Type B pancreatic cell (in vitro differentiated cells): Measurements from ENCODE around the gene PDXDC1. TPM values are rescaled to one million over a fixed set of nuclear protein-coding genes. Genes with fewer than 3 reads are reported as not detected.
"Not testable (repeated sequence)": the region's sequence is repeated elsewhere in the genome, so short reads cannot be mapped to it uniquely, and the experiment has no call there.

Source experiments
- DNase-seq: peaks from one replicate; pipeline ENCODE4 v3.0.0; 2021; ENCODE audit warnings: mixed read lengths; ENCODE audit not compliant: unreplicated experiment; ENCODE audit errors: extremely low spot score
- H3K27ac Mint-ChIP-seq: 2 replicates; pipeline ENCODE4 v1.8.0; 2021; ENCODE audit warnings: mild to moderate bottlenecking, mixed read lengths
- H3K27me3 Mint-ChIP-seq: 2 replicates; pipeline ENCODE4 v1.8.0; 2021; ENCODE audit warnings: mixed read lengths
- H3K36me3 Mint-ChIP-seq: 2 replicates; pipeline ENCODE4 v1.8.0; 2021; ENCODE audit warnings: mixed read lengths
- H3K4me1 Mint-ChIP-seq: one replicate; pipeline ENCODE4 v1.8.0; 2021; ENCODE audit warnings: mixed read lengths; ENCODE audit not compliant: unreplicated experiment
- H3K4me3 Mint-ChIP-seq: 2 replicates; pipeline ENCODE4 v1.8.0; 2021; ENCODE audit warnings: mild to moderate bottlenecking, mixed read lengths
- H3K9me3 Mint-ChIP-seq: 2 replicates; pipeline ENCODE4 v1.8.0; 2021; ENCODE audit warnings: mixed read lengths
- total RNA-seq: library from RNA; stranded (reverse); gene quantifications from 2 replicates; pipeline ENCODE4 v1.2.1, GENCODE V29; 2021; ENCODE audit warnings: low replicate concordance
- TF ChIP-seq, protein P1 (sequence below): fragments of 200-600 bp; sonication (generic); conservative IDR thresholded peaks from 2 replicates; pipeline ENCODE4 v1.5.0; 2021; ENCODE audit warnings: antibody characterized with exemption, mild to moderate bottlenecking

The PDXDC1 gene
- total RNA-seq, 1 donor from 2014 or later = 130 TPM

DNA sequence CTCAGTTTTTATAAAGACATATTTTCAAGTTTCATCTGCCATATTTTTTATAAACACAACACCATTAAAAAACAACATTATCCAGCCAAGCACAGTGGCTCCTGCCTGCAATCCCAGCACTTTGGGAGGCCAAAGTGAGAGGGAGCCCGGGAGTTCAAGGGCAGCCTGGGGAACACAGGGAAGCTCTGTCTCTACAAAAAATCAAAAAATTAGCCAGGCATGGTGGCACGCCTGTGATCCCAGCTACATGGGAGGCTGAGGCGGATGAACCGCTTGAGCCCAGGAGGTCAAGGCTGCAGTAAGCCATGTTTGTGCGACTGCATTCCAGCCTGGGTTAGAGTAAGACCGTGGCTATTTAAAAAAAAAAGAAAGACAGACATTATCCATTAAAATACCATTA is 98.3 kb downstream of the PDXDC1 start:
- TF ChIP-seq, protein P1, sequence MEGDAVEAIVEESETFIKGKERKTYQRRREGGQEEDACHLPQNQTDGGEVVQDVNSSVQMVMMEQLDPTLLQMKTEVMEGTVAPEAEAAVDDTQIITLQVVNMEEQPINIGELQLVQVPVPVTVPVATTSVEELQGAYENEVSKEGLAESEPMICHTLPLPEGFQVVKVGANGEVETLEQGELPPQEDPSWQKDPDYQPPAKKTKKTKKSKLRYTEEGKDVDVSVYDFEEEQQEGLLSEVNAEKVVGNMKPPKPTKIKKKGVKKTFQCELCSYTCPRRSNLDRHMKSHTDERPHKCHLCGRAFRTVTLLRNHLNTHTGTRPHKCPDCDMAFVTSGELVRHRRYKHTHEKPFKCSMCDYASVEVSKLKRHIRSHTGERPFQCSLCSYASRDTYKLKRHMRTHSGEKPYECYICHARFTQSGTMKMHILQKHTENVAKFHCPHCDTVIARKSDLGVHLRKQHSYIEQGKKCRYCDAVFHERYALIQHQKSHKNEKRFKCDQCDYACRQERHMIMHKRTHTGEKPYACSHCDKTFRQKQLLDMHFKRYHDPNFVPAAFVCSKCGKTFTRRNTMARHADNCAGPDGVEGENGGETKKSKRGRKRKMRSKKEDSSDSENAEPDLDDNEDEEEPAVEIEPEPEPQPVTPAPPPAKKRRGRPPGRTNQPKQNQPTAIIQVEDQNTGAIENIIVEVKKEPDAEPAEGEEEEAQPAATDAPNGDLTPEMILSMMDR = no peak
- H3K4me3 Mint-ChIP-seq = no peak overlapping the region
- peaks cover 29% of the 10 kb centered on the region for H3K36me3 Mint-ChIP-seq
- H3K9me3 Mint-ChIP-seq = no peaks in the 10 kb centered on the region
- H3K27me3 Mint-ChIP-seq = no peaks in the 10 kb centered on the region
- no peak overlapping the region for H3K27ac Mint-ChIP-seq
- no peak for DNase-seq
- H3K4me1 Mint-ChIP-seq = no peaks in the 10 kb centered on the region

DNA sequence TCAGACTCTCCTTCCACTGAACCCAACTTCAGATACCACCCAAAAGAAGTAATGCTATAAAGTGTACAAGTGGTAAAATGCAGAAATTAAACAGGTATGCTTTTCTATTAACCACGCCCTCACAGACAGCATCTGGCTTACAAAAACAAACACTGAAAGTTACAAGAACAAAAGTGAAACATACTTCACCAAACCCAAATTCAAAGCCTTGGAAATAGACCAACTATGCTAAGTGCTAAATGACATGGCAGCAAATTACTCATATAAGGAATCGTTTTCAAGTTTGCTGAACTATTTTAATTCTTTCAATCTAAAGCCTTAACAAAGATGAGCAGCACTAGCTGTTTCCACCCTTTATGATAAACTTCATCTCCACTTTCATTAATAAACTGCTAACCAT is 101.3 kb downstream of the PDXDC1 start:
- H3K4me1 Mint-ChIP-seq, DNase-seq, H3K4me3 Mint-ChIP-seq, H3K9me3 Mint-ChIP-seq, H3K27me3 Mint-ChIP-seq, H3K27ac Mint-ChIP-seq: not testable (repeated sequence)
- peaks cover 38% of the 10 kb centered on the region for H3K36me3 Mint-ChIP-seq

DNA sequence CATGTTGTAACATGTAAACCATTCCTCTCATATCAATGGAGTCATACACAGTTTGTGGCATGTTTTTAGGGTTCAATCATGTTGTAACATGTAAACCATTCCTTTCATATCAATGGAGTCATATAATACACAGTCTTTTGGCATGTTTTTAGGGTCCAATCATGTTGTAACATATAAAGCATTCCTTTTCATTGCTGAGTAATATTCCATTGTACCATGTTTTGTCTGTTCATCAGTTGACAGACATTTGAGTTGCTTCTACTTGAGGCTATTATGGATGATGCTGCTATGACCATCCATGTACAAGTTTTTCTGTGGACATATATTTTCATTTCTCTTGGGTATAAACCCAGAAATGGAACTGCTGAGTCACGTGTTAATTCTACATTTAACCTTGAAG is 106.1 kb downstream of the PDXDC1 start:
- not testable (repeated sequence) for H3K4me1 Mint-ChIP-seq, DNase-seq, H3K27ac Mint-ChIP-seq, H3K4me3 Mint-ChIP-seq, H3K27me3 Mint-ChIP-seq, H3K9me3 Mint-ChIP-seq
- peaks cover 33% of the 10 kb centered on the region for H3K36me3 Mint-ChIP-seq

DNA sequence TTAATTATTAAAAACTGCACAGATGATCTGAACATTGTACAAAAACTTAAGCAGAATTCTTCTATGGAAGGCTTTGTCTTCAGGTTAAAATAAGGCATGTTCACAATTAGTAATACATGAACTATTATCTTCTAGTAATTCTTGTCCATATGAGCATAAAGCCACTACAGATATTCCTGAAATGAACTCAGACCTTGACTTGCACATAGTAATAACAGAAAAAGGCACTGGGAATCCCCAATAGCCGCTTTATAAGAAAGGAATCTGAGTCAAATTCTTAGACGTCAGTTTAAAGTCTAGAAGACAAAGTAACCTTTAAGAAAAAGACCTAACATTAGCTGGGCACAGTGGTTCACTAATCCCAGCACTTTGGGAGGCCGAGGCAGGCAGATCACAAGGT is 108.0 kb downstream of the PDXDC1 start:
- H3K27me3 Mint-ChIP-seq, H3K27ac Mint-ChIP-seq, H3K4me3 Mint-ChIP-seq, DNase-seq, H3K9me3 Mint-ChIP-seq, H3K4me1 Mint-ChIP-seq: not testable (repeated sequence)
- peaks cover 24% of the 10 kb centered on the region for H3K36me3 Mint-ChIP-seq

DNA sequence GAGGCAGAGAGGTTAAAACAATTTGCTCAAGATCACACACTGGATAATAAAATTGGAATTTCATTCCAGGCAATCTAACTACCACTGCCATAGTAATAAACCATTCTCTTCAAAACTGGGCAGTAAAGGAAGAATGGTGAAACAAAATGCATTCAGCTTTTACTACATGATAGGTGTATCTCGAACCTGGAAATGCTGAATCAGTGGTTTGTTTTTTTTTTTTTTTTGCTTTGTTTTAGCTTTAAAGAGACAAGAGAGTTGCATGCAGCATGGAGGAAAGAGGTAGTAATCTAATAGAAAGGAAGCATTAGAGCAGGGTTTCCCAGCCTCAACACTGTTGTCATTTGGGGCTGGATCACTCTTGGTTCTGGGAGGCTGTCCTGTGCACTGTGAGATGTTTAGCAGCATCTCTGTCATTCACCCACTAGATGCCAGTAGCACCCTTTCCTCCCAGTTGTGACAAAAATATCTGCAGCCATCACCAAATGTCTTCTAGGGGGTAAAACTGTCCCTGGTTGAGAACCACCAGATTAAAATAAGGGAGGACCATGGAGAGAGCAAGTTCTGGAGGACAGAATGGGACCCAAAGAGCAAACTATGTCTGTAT is 115.9 kb downstream of the PDXDC1 start:
- H3K4me3 Mint-ChIP-seq, H3K27me3 Mint-ChIP-seq, DNase-seq, H3K27ac Mint-ChIP-seq, H3K9me3 Mint-ChIP-seq, H3K36me3 Mint-ChIP-seq: not testable (repeated sequence)
- H3K4me1 Mint-ChIP-seq = peaks cover 11% of the 10 kb centered on the region

DNA sequence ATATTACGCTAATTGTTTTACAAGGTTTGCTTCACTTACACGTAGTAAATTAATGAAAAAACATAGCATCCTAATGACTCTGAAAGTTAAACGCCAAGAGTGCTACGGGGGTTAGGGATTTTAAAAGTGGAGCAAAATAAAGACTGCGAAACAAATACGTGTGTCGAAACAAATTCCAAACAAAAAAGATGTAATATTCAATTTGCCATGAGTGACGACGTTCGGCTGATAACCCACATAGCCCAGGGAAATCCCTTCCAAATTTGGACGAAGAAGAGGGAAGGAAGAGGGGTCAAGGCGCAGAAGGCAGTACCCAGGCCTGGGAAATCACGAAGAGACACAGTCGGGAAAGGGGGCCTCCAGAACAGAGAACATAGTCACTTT is 118.7 kb downstream of the PDXDC1 start:
- H3K27me3 Mint-ChIP-seq, H3K36me3 Mint-ChIP-seq, H3K9me3 Mint-ChIP-seq, DNase-seq: not testable (repeated sequence)
- peaks cover 11% of the 10 kb centered on the region for H3K4me1 Mint-ChIP-seq
- H3K4me3 Mint-ChIP-seq = peak overlapping the region; percentile 99
- H3K27ac Mint-ChIP-seq = peak overlapping the region; percentile 99

DNA sequence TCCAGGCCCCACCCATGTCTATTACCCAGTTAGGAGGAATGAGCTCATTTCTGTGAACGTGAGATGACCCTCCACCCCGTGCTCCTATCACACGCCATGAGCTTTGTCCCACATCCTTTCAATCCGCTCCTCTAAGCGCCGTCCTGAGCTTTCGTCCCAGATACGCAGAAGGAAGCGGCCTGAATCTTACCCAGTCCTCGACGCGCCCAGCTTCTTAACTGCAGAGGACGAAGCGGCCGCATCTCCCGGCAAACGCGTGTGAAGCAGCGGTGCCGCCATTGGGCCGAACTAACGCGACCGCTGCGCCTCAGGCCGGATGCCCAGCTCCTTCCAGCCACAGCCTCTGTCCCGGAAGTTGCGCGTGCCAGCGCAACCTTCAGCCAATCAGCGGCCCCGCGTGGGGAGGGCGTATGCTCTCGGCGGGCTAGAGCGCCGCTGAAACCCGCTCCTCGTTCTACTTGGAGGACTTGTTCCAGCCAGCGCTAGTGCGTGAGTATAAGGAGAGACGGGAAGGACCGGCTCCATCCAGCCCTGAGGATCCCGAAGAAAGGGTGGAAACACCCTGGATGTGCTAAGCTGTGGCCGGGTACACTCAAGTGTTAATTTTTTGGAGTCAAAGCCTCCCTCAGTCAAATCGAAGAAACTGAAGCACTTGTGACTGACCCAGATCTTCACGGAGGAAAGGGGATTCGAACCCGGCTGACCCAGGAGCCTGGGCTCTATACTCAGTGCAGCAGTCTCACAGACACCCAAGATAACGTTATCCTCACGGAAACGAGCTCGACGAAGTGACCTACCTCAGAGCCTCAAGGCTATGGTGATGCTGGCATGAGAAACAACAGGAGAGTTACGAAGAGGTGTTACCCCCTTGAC is 119.4 kb downstream of the PDXDC1 start, which contains the start of gene RRN3:
TSS of gene RRN3 (minus strand) at position 318 of the 873 bp plus-strand sequence. CDS start at position 279, 39 bp downstream.
- not testable (repeated sequence) for H3K36me3 Mint-ChIP-seq, H3K27me3 Mint-ChIP-seq, H3K9me3 Mint-ChIP-seq
- peak within 1 kb of the TSS; percentile 99 for H3K27ac Mint-ChIP-seq
- DNase-seq = peak; percentile 93
- H3K4me1 Mint-ChIP-seq = peaks cover 11% of the 10 kb centered on the region
- H3K4me3 Mint-ChIP-seq = peak within 1 kb of the TSS; percentile 99

DNA sequence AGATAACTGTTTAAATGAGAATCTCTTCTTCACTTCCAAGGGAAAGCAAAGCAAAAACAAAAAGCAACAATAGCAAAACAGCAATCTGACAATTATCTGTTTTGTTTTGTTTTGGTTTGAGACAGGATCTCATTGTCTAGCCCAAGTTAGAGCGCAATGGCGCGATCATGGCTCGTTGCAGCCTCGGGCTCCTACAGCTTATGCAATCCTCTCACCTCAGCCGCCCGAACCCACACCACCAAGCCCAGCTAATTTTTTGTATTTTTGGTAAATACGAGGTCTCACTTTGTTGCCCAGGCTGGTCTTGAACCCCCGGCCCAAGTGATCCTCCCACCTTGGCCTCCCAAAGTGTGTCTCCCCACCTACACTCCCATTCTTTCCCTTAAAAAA is 121.8 kb downstream of the PDXDC1 start:
- not testable (repeated sequence) for H3K27me3 Mint-ChIP-seq, H3K27ac Mint-ChIP-seq, DNase-seq, H3K36me3 Mint-ChIP-seq, H3K9me3 Mint-ChIP-seq
- Mint-ChIP-seq H3K4me1 (peaks cover 11% of the 10 kb centered on the region), H3K4me3 (peak overlapping the region; percentile 37)

DNA sequence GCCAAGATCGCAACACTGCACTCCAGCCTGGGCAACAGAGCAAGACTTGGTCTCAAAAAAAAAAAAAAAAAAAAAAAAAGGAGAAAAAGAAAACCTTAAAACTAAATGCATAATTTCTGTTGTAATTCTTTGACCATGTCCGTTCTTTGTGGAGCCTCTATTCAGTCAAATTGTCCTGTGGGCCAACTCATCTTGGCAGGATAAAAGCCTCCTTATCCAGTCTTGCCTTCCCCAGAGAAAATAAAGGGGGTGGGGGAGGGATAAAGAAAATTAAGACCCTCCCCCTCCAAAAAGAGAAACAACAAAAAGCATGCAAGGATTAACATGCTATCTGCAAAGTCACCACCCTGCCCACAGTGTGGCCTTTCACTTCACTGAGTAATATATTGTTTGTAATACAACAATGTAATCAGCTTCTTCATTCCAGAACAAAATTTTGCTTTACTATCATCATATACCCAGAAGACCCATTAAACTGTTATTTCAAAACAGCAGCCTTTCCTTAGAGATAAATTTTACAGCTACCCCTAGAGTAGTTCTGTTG is 124.6 kb downstream of the PDXDC1 start:
- H3K9me3 Mint-ChIP-seq, H3K27ac Mint-ChIP-seq, H3K4me3 Mint-ChIP-seq, DNase-seq, H3K36me3 Mint-ChIP-seq, H3K4me1 Mint-ChIP-seq, H3K27me3 Mint-ChIP-seq: not testable (repeated sequence)

DNA sequence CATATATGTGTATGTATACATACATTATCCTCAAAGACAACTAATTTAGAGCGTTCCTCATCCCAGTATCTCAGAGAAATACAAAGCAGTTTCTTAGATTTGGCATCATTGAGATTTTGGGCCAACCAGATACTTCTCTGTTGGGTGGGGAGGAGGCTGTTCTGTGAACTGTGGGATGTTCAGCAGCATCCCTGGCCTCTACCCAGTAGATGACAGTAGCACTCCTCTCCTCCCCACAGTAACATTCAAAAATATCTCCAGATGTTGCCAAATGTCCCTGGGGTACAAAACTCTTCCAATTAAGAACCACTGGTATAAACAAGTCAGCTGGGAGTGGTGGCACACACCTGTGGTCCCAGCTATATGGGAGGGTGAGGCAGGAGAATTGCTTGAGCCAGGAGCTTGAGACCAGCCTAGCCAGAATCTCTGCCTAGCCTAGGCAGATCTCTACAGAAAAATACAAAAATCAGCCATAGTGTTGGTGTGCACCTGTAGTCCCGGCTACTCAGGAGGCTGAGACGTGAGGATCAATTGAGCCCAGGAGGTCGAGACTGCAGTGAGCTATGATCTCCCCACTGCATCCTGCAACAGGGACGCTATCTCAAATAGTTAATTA is 125.7 kb downstream of the PDXDC1 start:
- not testable (repeated sequence) for H3K4me3 Mint-ChIP-seq, H3K27ac Mint-ChIP-seq, H3K9me3 Mint-ChIP-seq, H3K4me1 Mint-ChIP-seq, H3K27me3 Mint-ChIP-seq, DNase-seq, H3K36me3 Mint-ChIP-seq

DNA sequence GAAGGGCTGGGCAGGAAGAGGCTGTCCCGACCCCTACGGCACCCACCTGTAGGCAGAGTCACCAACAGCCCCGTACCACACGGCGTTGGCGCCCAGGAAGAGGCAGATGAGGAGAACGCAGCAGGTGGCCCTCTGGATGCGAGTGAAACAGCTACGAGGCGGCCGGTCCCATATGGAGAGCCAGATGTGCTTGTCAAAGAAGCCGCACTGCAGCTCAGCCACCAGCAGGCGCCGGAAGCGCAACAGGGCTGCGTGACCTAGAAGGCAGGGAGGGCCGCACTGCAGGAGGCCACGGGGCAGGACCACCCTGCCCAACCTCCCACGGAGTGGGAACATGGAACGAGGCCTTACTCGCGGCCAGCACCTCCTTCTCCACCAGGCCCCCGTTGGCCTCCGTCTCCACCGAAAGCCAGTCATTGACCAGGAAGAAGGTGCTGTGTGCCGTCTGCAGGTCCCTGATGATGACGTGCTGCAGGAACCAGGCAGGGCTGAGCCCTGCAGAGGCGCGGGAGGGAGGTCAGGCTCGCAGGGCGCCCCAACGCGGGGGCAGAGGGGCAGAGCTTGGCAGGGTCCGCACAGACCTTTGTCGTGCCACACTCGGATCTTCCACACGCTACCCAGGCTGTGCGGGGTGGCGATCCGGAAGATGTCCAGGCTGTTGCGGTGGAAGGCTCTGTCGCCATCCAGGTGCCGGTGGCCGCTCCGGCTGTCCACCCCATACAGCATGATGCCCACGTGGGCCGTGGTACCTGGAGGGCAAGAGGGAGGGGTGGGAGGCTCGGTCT is 153.0 kb downstream of the PDXDC1 start:
- H3K36me3 Mint-ChIP-seq, H3K4me1 Mint-ChIP-seq, H3K27me3 Mint-ChIP-seq, H3K27ac Mint-ChIP-seq, H3K9me3 Mint-ChIP-seq, H3K4me3 Mint-ChIP-seq: not testable (repeated sequence)
- DNase-seq = peak; percentile 48

DNA sequence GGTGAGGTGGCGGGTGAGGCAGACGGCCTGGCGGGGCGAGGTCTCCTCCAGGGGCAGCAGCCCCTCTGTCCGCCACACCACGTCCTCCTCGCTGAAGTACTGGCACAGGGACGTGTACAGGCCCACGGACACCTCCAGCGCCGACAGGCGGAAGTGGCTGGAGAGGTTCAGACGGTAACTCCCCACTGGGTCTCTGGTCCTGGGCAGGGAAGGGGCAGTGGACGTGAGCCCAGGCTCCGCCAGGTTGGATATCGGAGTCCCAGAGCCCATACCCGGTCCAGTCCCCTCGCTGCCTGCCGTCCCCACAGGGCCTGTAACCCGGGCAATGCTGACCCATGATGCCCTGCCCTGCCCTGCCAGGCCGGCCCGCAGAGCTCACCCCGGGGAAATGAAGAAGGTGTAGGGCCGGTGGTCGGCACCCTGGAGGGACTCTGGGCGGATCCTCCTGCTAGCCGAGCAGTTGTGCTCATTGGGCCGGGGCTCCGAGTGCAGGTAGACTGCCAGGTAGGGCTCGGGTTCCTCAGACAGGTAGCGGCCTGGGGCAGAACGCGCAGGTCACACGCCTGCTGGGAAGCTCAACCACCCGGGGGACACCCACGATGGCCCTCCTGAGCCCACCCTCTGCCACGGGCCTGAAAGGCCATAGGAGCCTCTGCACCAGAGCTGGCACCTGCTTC is 155.6 kb downstream of the PDXDC1 start:
- H3K4me3 Mint-ChIP-seq, H3K36me3 Mint-ChIP-seq: not testable (repeated sequence)

More for the DNA sequence above, 155.6 kb downstream of the PDXDC1 start:
- not testable (repeated sequence) for H3K27me3 Mint-ChIP-seq, H3K4me1 Mint-ChIP-seq, H3K9me3 Mint-ChIP-seq, H3K27ac Mint-ChIP-seq
- peak; percentile 54 for DNase-seq
